Measurements from ENCODE around the gene TLE4. TPM values are rescaled to one million over a fixed set of nuclear protein-coding genes. Genes with fewer than 3 reads are reported as not detected.
"Not testable (repeated sequence)": the region's sequence is repeated elsewhere in the genome, so short reads cannot be mapped to it uniquely, and the experiment has no call there.

Gene TLE4
- total and polyA plus RNA-seq, 2 donors (not counting 1 experiment from before 2014, with no cell fraction given), result 34.7 to 57.3 TPM

DNA sequence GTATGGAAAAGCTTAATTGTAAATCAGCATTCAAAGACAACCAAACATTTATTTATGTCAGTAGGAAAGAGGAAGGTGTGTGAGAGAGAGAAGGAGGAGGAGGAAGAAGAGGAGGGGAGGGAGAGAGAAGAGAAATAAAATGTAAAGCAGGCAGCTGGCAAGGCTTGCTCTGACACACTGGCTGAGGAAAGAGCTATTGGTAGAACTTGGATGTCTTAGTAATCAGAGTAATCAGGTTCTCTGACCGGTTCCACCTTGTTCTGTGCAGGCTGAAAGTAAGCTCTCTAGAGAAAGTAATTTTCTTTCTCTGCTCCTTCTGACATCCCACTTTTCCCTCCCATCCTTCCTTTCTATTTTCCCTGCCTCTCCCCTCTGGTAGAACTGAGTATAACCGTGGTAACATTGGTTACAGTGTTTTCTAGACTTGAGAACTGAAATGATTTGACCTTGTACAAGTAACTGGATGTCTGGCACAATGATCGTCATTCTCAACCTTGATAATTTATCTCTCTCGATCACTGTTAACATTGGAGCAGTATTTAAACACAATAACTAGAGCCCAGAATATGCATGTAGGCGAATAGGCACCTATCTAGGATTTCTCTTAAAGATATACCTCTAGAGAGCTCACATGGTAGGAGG, 33.3 kb downstream of the TLE4 start:
- Mint-ChIP-seq H3K4me1 (peaks cover 22% of the 10 kb centered on the region), H3K27ac (no peak overlapping the region), H3K4me3 (no peak overlapping the region), H3K27me3 (no peaks in the 10 kb centered on the region), H3K9me3 (ENCODE audit: insufficient read depth) (peaks cover 3% of the 10 kb centered on the region)
- Histone ChIP-seq H3K9ac (ENCODE audit: low read length) (no peak overlapping the region), H4K20me1 (ENCODE audit: control insufficient read depth, insufficient read depth, low read length, poor library complexity, severe bottlenecking) (peaks cover 28% of the 10 kb centered on the region), H3K36me3 (replicated peaks in 1 of 2; ENCODE audit: control extremely low read depth in 1 of 2, control insufficient read depth in 1 of 2, extremely low read depth in 1 of 2, insufficient read depth in 2 of 2, low read length in 1 of 2) (peaks cover 4 to 6% of the 10 kb centered on the region in 2 experiments), H3K4me3 (ENCODE audit: control extremely low read depth in 1 of 5, extremely low read depth in 1 of 5, insufficient read depth in 1 of 5, low read depth in 2 of 5, low read length in 4 of 5) (no peak overlapping the region), H3K4me1 (ENCODE audit: control insufficient read depth in 2 of 2, insufficient read depth in 2 of 2, low read length in 2 of 2) (peaks cover 6 to 11% of the 10 kb centered on the region in 2 donors), H3K4me2 (replicated peaks; ENCODE audit: low read depth, low read length, poor library complexity, severe bottlenecking) (no peak overlapping the region), H3K79me2 (ENCODE audit: control insufficient read depth, insufficient read depth, low read length) (peaks cover 61% of the 10 kb centered on the region), H3K27me3 (replicated peaks in 1 of 4; ENCODE audit: control extremely low read depth in 1 of 4, control insufficient read depth in 3 of 4, insufficient read depth in 4 of 4, low read length in 3 of 4) (no peaks in the 10 kb centered on the region), H2AFZ (ENCODE audit: insufficient read depth, low read depth, low read length, poor library complexity, severe bottlenecking) (no peak overlapping the region), H3K27ac (ENCODE audit: low read length in 2 of 2) (no peak overlapping the region), H3K9me3 (ENCODE audit: control extremely low read depth in 1 of 3, control insufficient read depth in 2 of 3, insufficient read depth in 1 of 3, low read length in 2 of 3) (peaks cover 0 to 9% (median 5%) of the 10 kb centered on the region in 3 donors)
- TF ChIP-seq EZH2 (IDR thresholded peaks at IDR 0.05; ENCODE audit: borderline replicate concordance, insufficient read depth, low read depth, low read length, poor library complexity, severe bottlenecking) (no peak), CTCF (IDR thresholded peaks at IDR 0.05) (no peak)
- CTCF ChIA-PET, result interaction anchor here (0.7 to 0.9 kb wide), 2 partner anchors 19 to 411 kb away, joined by 4 read pairs; no protein-coding TSS in a partner anchor
- WGBS (ENCODE audit: insufficient coverage), result no CpG with 5 or more reads among the region's 5 CpGs
- ATAC-seq (ENCODE audit: low read depth) (no peak), DNase-seq (no peak)
- POLR2A ChIA-PET, result no interaction called here
- intact Hi-C loops (cut with micrococcal nuclease), result no loop called here

GRCh38 chr9:79606529-79606928, 34.8 kb downstream of the TLE4 start:
- DNase-seq; H3K4me2 ChIP-seq (replicated peaks; ENCODE audit: low read depth, low read length, poor library complexity, severe bottlenecking); ATAC-seq (ENCODE audit: low read depth); POLR2A ChIA-PET; H3K9me3 ChIP-seq (ENCODE audit: control extremely low read depth in 1 of 3, control insufficient read depth in 2 of 3, insufficient read depth in 1 of 3, low read length in 2 of 3); H3K36me3 ChIP-seq (replicated peaks in 1 of 2; ENCODE audit: control extremely low read depth in 1 of 2, control insufficient read depth in 1 of 2, extremely low read depth in 1 of 2, insufficient read depth in 2 of 2, low read length in 1 of 2); H3K9ac ChIP-seq (ENCODE audit: low read length); intact Hi-C loops (cut with micrococcal nuclease); H3K9me3 Mint-ChIP-seq (ENCODE audit: insufficient read depth); H2AFZ ChIP-seq (ENCODE audit: insufficient read depth, low read depth, low read length, poor library complexity, severe bottlenecking); CTCF ChIA-PET; H3K27ac Mint-ChIP-seq; H3K4me3 ChIP-seq (ENCODE audit: control extremely low read depth in 1 of 5, extremely low read depth in 1 of 5, insufficient read depth in 1 of 5, low read depth in 2 of 5, low read length in 4 of 5); H3K27me3 Mint-ChIP-seq; H3K27ac ChIP-seq (ENCODE audit: low read length in 2 of 2); H3K27me3 ChIP-seq (replicated peaks in 1 of 4; ENCODE audit: control extremely low read depth in 1 of 4, control insufficient read depth in 3 of 4, insufficient read depth in 4 of 4, low read length in 3 of 4); H3K4me3 Mint-ChIP-seq: not testable (repeated sequence)
- WGBS (ENCODE audit: insufficient coverage), result no CpG with 5 or more reads among the region's 1 CpG
- H3K4me1 ChIP-seq (ENCODE audit: control insufficient read depth in 2 of 2, insufficient read depth in 2 of 2, low read length in 2 of 2), result peaks cover 13 to 16% of the 10 kb centered on the region in 2 donors
- peaks cover 30% of the 10 kb centered on the region for H3K4me1 Mint-ChIP-seq
- peaks cover 38% of the 10 kb centered on the region for H4K20me1 ChIP-seq (ENCODE audit: control insufficient read depth, insufficient read depth, low read length, poor library complexity, severe bottlenecking)
- peaks cover 66% of the 10 kb centered on the region for H3K79me2 ChIP-seq (ENCODE audit: control insufficient read depth, insufficient read depth, low read length)

Data from B cell (primary cell).